Measurements from ENCODE around the gene IRAK1.
A peak's percentile ranks its signal among the peaks of the same experiment; 100 is the strongest.

The IRAK1 gene

GRCh38 chrX:154019061-154019621 is 561 bp downstream of the IRAK1 start:
- peak; percentile 32 for DNase-seq (ENCODE audit: low spot score)

DNA sequence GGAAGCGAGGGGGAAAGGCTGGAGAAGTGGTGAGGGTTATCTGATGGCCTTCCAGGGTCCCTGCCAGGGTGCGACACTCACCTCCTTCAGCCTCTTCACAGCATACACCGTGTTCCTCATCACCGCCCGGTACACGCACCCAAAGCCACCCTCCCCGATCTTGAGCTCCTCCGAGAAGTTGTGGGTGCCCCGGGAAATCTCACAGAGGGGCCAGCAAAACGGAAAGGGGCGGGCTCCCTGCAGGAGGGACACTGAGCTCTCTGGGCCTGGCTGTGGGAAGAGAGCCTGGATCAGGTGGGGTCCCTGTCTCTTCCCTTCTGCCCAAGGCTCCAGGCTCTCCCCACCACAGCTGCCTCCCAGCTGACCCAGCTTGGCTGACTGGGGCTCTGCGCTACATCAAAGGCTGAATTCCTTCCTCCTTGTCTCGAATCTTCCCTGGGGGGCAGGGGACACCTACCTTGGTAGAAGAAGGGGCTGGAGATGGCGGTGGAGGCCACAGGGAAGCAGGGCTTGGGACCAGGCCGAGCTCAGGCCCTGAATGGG is 1.1 kb downstream of the IRAK1 start:
- DNase-seq (ENCODE audit: low spot score): no peak

DNA sequence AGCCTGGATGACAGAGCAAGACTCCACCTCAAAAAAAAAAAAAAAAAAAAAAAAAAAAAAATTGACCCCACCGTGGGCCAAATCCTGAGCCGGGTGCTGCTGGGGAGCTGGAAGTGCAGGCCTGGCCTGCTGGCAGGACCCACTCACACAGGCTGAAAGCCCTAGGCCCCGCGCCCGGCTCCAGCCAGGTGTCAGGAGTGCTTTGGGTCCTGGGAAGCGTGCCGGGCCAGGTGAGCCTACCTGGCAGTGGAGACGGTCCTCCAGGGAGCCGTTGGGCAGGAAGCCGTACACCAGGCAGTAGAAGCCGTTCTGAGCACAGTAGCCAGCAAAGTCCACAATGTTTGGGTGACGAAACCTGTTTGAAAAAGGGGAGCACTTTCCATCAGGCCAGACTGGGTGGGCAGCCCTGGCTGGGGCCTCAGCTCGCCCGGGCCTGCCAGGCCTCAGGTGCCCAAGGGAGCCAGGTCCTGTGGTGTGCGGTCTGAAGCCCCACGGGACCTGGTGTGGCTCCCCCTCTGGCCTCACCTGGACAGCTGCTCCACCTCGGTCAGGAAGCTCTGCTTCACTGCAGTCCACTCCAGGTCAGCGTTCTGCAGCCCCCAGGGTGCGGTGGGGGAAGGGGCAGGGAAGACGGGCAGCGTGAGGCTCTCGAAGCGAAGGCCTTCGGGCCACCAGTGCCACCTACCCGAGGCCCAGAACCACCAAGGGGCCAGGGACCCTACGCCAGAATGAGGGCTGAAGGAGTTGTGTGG is 1.8 kb downstream of the IRAK1 start:
- no peak for DNase-seq (ENCODE audit: low spot score)

DNA sequence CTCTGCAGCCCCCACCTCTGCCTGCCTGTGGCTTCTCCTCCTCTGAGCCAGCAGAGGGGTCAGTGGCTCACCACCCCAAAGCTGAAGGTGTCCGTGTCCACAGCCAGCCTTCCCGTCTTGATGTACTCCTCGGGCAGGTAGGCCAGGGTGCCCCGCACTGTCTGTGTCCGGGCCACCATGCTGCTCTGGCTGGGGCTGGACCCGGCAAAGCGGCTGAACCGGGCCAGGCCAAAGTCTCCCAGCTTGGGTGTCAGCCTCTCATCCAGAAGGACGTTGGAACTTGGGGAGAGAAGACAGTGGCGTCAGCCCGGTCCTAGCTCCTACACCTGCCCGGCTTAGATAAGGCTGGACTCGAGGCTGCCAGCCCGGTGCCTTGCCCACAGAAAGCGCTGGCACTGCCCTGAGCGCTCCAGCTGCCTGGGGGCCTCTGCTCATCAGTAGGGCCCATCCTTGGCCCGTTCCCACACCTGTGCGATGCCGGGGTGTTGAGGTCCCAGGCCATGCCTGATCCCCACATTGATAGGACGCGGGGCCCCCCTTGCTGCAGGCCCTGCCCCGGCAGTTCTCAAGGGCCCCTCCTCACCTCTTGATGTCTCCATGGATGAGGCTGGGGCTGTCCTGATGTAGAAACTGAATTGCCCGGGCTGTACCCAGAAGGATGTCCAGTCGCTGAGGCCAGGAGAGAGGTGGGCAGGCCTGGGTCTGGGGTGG is 3.2 kb downstream of the IRAK1 start:
- no peak for DNase-seq (ENCODE audit: low spot score)

DNA sequence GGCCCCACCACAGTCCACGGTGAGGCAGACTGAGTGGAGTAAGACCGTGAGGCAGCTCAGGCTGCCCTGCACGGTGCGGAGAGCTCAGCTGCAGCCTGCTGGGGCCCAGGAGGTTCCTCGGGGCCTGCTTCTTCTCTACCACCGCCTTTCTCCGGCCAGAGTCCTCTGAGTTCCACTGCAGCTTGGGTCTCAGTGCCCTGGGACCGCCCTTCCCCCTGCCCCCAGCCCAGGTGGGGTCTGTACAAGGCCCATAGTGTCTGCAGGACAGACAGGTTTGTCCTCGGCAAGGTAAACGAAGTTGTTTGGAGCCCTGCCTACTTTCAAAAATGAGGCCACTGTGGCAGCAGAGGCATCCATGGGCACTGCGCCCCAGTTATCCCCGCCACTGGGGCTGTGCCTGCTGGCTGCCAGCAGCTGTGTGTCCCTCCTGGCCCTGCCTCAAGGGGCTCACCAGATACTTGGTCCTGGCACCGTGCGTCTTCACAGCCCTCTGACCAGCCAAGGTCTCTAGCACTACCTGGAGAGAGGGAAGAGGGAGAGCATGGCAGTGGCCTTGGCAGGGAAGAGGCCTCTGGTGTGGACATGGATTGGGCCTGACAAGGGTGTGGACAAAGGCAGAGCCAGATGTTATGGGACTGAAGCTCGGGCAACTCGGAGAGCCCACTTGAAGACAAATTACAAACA is 4.0 kb downstream of the IRAK1 start:
- no peak for DNase-seq (ENCODE audit: low spot score)

GRCh38 chrX:154014429-154015380 is 5.0 kb downstream of the IRAK1 start:
- DNase-seq (ENCODE audit: low spot score): no peak

GRCh38 chrX:154013614-154014360 is 5.9 kb downstream of the IRAK1 start:
- DNase-seq (ENCODE audit: low spot score): peak; percentile 76

DNA sequence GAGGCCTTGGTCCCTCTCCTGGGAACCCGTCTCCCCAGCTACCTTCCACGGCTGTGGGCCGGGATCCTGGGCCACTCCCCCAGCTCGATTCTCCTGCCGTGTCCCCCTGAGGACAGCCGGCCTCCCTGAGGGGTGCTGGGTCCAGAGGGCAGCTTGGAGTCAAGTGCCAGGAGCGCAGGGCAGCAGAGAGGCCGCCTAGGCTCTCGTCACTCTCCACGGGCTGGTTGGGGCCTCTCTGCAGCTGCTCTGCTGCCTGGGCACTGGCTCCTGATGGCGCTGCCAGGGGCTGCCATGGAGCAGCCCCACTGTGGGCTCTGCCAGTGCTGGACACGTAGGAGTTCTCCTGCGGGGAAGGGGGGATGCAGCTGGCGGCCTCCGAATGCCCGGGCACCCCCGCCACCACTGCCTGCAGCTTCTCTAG is 6.7 kb downstream of the IRAK1 start:
- DNase-seq (ENCODE audit: low spot score): no peak

- no peak for DNase-seq (ENCODE audit: low spot score)
Measured at GRCh38 chrX:154012336-154012991, 7.2 kb downstream of the IRAK1 start.

GRCh38 chrX:154011376-154012335 is 8.0 kb downstream of the IRAK1 start:
- no peak for DNase-seq (ENCODE audit: low spot score)

- DNase-seq (ENCODE audit: low spot score): no peak
Measured at GRCh38 chrX:154010330-154011087, 9.2 kb downstream of the IRAK1 start.

DNA sequence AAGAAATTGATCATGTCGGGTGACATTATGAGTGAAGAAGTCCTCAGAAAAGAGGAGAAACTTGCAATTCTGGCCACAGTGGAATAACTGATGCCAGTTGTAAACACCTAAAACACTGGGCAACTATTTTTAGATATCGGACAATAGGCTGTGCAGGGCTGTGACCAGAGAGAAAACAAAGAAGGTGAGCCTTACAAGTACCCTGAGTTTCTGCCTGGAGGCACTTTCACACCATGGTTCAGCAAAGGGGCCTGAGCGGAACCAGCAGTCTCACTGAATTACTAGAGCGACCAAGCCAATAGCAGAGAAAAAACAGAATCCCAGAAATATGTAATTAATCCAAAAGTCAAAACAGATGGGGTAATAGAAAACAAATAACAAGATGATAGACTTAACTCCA is 11.2 kb downstream of the IRAK1 start:
- DNase-seq (ENCODE audit: low spot score): no peak

- no peak for DNase-seq (ENCODE audit: low spot score)
Measured at GRCh38 chrX:154006947-154007346, 12.8 kb downstream of the IRAK1 start.

- DNase-seq (ENCODE audit: low spot score): no peak
Measured at GRCh38 chrX:154004315-154004714, 15.4 kb downstream of the IRAK1 start.

DNA sequence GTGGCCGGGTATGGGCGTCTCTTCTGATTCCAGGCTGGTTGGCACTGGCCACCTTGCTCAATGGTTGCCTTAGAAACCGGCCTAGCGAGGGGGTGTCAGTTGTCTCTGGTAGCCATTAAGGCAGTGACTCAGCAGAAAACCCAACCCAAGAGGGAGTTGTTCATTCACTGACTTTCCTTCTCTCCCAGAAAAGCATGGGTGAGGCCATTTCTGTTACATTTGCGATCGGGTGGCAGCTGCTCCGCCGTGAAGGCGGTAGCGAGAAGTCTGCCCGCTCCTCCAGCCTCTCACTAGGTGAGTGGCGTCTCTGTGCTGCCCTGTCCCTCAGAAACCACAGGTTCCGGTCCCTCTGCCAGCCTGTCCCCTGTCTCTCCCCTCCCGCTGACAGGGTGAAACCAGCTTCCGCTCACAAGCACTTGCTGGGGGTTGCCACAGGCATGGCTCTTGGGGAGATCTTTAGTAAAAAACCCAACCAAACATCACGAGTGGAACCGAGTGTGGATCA is 17.4 kb downstream of the IRAK1 start:
- DNase-seq (ENCODE audit: low spot score): no peak

DNA sequence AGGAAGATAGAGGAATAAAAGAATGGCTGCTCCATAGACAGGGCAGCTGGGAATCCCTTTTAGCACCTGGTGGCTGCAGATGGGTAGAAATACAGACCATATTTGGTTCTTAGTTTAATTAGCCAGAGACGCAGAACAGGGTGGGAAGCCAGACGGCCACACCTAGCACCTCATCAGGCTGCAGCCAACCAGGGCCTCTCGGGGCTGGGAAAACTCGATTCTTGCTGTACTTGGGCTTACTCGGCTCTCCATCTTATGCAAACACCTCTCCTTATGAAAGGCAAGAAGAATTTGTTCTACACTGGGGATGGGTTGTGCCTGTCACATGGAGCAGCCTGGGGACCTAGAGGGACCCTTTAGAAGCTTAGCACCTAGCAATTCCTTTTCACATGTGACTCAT is 19.7 kb downstream of the IRAK1 start:
- no peak for DNase-seq (ENCODE audit: low spot score)

GRCh38 chrX:153999359-154000037 is 20.2 kb downstream of the IRAK1 start:
- DNase-seq (ENCODE audit: low spot score): no peak
